M059J (cell line): Measurements from ENCODE around the gene TNFRSF17. TPM values are rescaled to one million over a fixed set of nuclear protein-coding genes. Genes with fewer than 3 reads are reported as not detected.
"Not testable (repeated sequence)": the region's sequence is repeated elsewhere in the genome, so short reads cannot be mapped to it uniquely, and the experiment has no call there.

Experiments
- DNase-seq: peaks from one replicate; pipeline ENCODE4 v3.0.0-alpha.2; 2012; ENCODE audit warnings: low read depth
- total RNA-seq: library from RNA; depleted of rRNA; stranded (reverse); fragments of >200 nt; shearing (Covaris generic); gene quantifications from 2 replicates; pipeline ENCODE4 v1.2.3, GENCODE V29; 2014; rRNA removed

The TNFRSF17 gene
- total RNA-seq = 0.52 TPM in 1 of 2 replicates, not detected in the other

- DNase-seq = no peak
These were observed at the start of gene TNFRSF17 for GRCh38 chr16:11964761-11965551. Gene TNFRSF17 (plus strand): TSS chr16:11965210. CDS start chr16:11965325, 115 bp downstream.

- DNase-seq = peak; percentile 98
These were observed 49.1 kb upstream of the TNFRSF17 start, which contains the start of gene GSPT1 for GRCh38 chr16:11915644-11916523. Gene GSPT1 (minus strand): TSS chr16:11915956. CDS start chr16:11915720, 236 bp downstream.

- DNase-seq = peak; percentile 95
These were observed 48.3 kb upstream of the TNFRSF17 start for GRCh38 chr16:11916524-11917285.

- not testable (repeated sequence) for DNase-seq
These were observed 41.0 kb upstream of the TNFRSF17 start for GRCh38 chr16:11924046-11924445.

GRCh38 chr16:11927350-11927749 lies 37.7 kb upstream of the TNFRSF17 start:
- DNase-seq = not testable (repeated sequence)

- not testable (repeated sequence) for DNase-seq
These were observed 23.1 kb upstream of the TNFRSF17 start, which contains the start of gene NPIPB2 for GRCh38 chr16:11941945-11942344. Gene NPIPB2 (minus strand): TSS chr16:11942045. CDS start chr16:11942045, 0 bp downstream.

- peak; percentile 47 for DNase-seq
These were observed 18.6 kb upstream of the TNFRSF17 start for GRCh38 chr16:11946433-11946832.

- DNase-seq = no peak
These were observed 16.2 kb upstream of the TNFRSF17 start for GRCh38 chr16:11948819-11949218.

- peak; percentile 74 for DNase-seq
These were observed 15.5 kb upstream of the TNFRSF17 start for GRCh38 chr16:11949527-11949926.

- DNase-seq = no peak
These were observed 14.6 kb upstream of the TNFRSF17 start for GRCh38 chr16:11950388-11950787.

- peak; percentile 73 for DNase-seq
These were observed 11.4 kb upstream of the TNFRSF17 start for GRCh38 chr16:11953576-11953975.

- peak; percentile 99 for DNase-seq
These were observed 9.3 kb upstream of the TNFRSF17 start for GRCh38 chr16:11955713-11956123.

- DNase-seq = peak; percentile 12
These were observed 8.5 kb upstream of the TNFRSF17 start for GRCh38 chr16:11956558-11956957.

GRCh38 chr16:11957591-11958395 lies 7.2 kb upstream of the TNFRSF17 start:
- DNase-seq = no peak

GRCh38 chr16:11962457-11962856 lies 2.6 kb upstream of the TNFRSF17 start:
- not testable (repeated sequence) for DNase-seq

GRCh38 chr16:11962978-11963377 lies 2.0 kb upstream of the TNFRSF17 start:
- DNase-seq = not testable (repeated sequence)

GRCh38 chr16:11963706-11964105 lies 1.3 kb upstream of the TNFRSF17 start:
- DNase-seq = no peak

GRCh38 chr16:11966173-11966572 lies 1.2 kb downstream of the TNFRSF17 start:
- no peak for DNase-seq

GRCh38 chr16:11967195-11967911 lies 2.3 kb downstream of the TNFRSF17 start:
- no peak for DNase-seq

- no peak for DNase-seq
These were observed 3.6 kb downstream of the TNFRSF17 start for GRCh38 chr16:11968577-11968976.
